Measurements from ENCODE around the gene SLC2A6.

DNA sequence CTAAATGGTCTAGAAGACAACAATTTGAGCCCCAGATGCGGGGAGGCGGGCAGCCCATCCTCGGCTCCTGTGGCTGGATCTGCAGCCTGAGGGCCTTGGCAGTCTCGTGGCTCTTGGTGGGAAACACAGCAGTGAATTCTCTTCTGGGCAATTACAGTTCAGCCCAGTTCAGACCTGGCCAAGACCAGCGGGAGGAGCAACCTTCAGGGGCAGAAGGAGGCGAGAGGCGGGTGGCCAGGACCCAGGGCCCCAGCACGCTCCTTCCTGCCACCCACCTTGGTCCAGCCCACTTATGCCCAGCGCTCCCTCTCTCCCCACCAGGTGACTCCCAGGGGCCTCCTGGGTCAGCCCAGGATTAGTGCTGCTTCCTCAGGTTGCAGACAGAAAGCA is 38.1 kb upstream of the SLC2A6 start:
- no peak for TF ChIP-seq TAF1 (IDR thresholded peaks at IDR 0.05; ENCODE audit: low read depth, low read length)
- no peak for TF ChIP-seq POLR2A (IDR thresholded peaks at IDR 0.05; ENCODE audit: low read depth, low read length)
- TF ChIP-seq POLR2AphosphoS5 (IDR thresholded peaks at IDR 0.05; ENCODE audit: low read depth, low read length) = no peak
- no peak for TF ChIP-seq POU2F2 (IDR thresholded peaks at IDR 0.05; ENCODE audit: low read depth, low read length)
- no peak for TF ChIP-seq SPI1 (IDR thresholded peaks at IDR 0.05; ENCODE audit: low read depth, low read length)

All from GM12891 (cell line).